Endothelial cell (in vitro differentiated cells): Measurements from ENCODE around the gene TBC1D1. TPM values are rescaled to one million over a fixed set of nuclear protein-coding genes. Genes with fewer than 3 reads are reported as not detected.

Source experiments
- DNase-seq: peaks from one replicate; pipeline ENCODE4 v3.0.0; 2021; ENCODE audit warnings: low spot score
- H3K27ac Mint-ChIP-seq: one replicate; pipeline ENCODE4 v1.8.0; 2021; ENCODE audit warnings: mixed read lengths, inconsistent platforms; ENCODE audit not compliant: unreplicated experiment
- H3K27me3 Mint-ChIP-seq: one replicate; pipeline ENCODE4 v1.8.0; 2021; ENCODE audit warnings: mild to moderate bottlenecking, moderate library complexity, mixed read lengths, inconsistent platforms; ENCODE audit not compliant: unreplicated experiment
- H3K36me3 Mint-ChIP-seq: one replicate; pipeline ENCODE4 v1.8.0; 2021; ENCODE audit warnings: mild to moderate bottlenecking, low read depth, mixed read lengths, inconsistent platforms; ENCODE audit not compliant: unreplicated experiment
- H3K4me1 Mint-ChIP-seq: one replicate; pipeline ENCODE4 v1.8.0; 2021; ENCODE audit warnings: mild to moderate bottlenecking, mixed read lengths, inconsistent platforms; ENCODE audit not compliant: unreplicated experiment
- H3K4me3 Mint-ChIP-seq: one replicate; pipeline ENCODE4 v1.8.0; 2021; ENCODE audit warnings: mild to moderate bottlenecking, mixed read lengths, inconsistent platforms; ENCODE audit not compliant: unreplicated experiment
- H3K9me3 Mint-ChIP-seq: one replicate; pipeline ENCODE4 v1.8.0; 2021; ENCODE audit warnings: mixed read lengths, inconsistent platforms; ENCODE audit not compliant: unreplicated experiment
- CTCF ChIP-seq: fragments of 200-600 bp; sonication (generic); IDR thresholded peaks from one replicate; pipeline ENCODE4 v1.5.0; 2021; ENCODE audit warnings: antibody characterized with exemption; ENCODE audit not compliant: unreplicated experiment
- total RNA-seq: library from RNA; stranded (reverse); fragmentation: NEBNext Ultra II Directional; extraction: Animal tissue kit (Norgen Biotek cat#: 25700); gene quantifications from one replicate; pipeline ENCODE4 v1.2.1, GENCODE V29; 2021; ENCODE audit not compliant: unreplicated experiment

Gene TBC1D1
- total RNA-seq, 1 donor from 2014 or later = 139 TPM

GRCh38 chr4:38115601-38116000 is 224.7 kb downstream of the TBC1D1 start:
- H3K9me3 Mint-ChIP-seq = no peaks in the 10 kb centered on the region
- H3K4me1 Mint-ChIP-seq = peaks cover 29% of the 10 kb centered on the region
- no peak for TF ChIP-seq CTCF
- no peak overlapping the region for H3K27ac Mint-ChIP-seq
- peaks cover 7% of the 10 kb centered on the region for H3K36me3 Mint-ChIP-seq
- no peak for DNase-seq
- H3K27me3 Mint-ChIP-seq = no peaks in the 10 kb centered on the region
- no peak overlapping the region for H3K4me3 Mint-ChIP-seq

- peaks cover 33% of the 10 kb centered on the region for H3K4me1 Mint-ChIP-seq
- H3K27ac Mint-ChIP-seq = no peak overlapping the region
- H3K4me3 Mint-ChIP-seq = no peak overlapping the region
- H3K9me3 Mint-ChIP-seq = no peaks in the 10 kb centered on the region
- peaks cover 9% of the 10 kb centered on the region for H3K36me3 Mint-ChIP-seq
- no peak for TF ChIP-seq CTCF
- no peak for DNase-seq
- no peaks in the 10 kb centered on the region for H3K27me3 Mint-ChIP-seq
Measured at GRCh38 chr4:38117591-38117990, 226.7 kb downstream of the TBC1D1 start.

- no peak for DNase-seq
- no peak for TF ChIP-seq CTCF
- peaks cover 9% of the 10 kb centered on the region for H3K36me3 Mint-ChIP-seq
- H3K4me1 Mint-ChIP-seq = peaks cover 17% of the 10 kb centered on the region
- no peaks in the 10 kb centered on the region for H3K9me3 Mint-ChIP-seq
- H3K27me3 Mint-ChIP-seq = no peaks in the 10 kb centered on the region
- H3K27ac Mint-ChIP-seq = no peak overlapping the region
- no peak overlapping the region for H3K4me3 Mint-ChIP-seq
Measured at GRCh38 chr4:38119668-38120385, 228.9 kb downstream of the TBC1D1 start.

GRCh38 chr4:38120772-38121171 is 229.9 kb downstream of the TBC1D1 start:
- TF ChIP-seq CTCF = no peak
- H3K4me3 Mint-ChIP-seq = no peak overlapping the region
- H3K27ac Mint-ChIP-seq = no peak overlapping the region
- H3K36me3 Mint-ChIP-seq = peaks cover 12% of the 10 kb centered on the region
- H3K9me3 Mint-ChIP-seq = no peaks in the 10 kb centered on the region
- H3K27me3 Mint-ChIP-seq = no peaks in the 10 kb centered on the region
- peaks cover 16% of the 10 kb centered on the region for H3K4me1 Mint-ChIP-seq
- no peak for DNase-seq

DNA sequence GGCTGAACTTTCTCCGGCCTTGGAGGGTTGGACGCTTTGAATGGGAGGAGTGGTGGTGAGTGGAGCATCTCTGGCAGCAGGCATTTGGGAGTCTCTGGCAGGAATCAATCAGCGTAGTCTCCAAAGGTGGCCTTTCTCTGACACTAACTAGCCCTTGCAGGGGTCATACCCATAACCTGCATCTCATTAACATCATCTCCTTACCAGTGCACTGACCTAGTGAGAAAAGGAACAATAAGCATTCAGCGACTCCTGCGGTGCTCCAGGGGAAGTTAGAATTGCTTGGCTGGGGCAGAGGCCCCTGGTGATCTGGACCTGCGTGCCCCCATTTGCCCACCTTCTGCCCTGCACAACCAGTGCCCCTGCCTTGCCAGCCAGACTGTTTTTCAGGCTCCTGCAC is 231.2 kb downstream of the TBC1D1 start:
- no peak for TF ChIP-seq CTCF
- no peak overlapping the region for H3K4me3 Mint-ChIP-seq
- peaks cover 9% of the 10 kb centered on the region for H3K4me1 Mint-ChIP-seq
- DNase-seq = no peak
- H3K9me3 Mint-ChIP-seq = no peaks in the 10 kb centered on the region
- H3K27me3 Mint-ChIP-seq = no peaks in the 10 kb centered on the region
- peaks cover 16% of the 10 kb centered on the region for H3K36me3 Mint-ChIP-seq
- H3K27ac Mint-ChIP-seq = peak overlapping the region; percentile 42
